ENCODE measurements around the gene FGF9. TPM values are rescaled to one million over a fixed set of nuclear protein-coding genes. Genes with fewer than 3 reads are reported as not detected.
A peak's percentile ranks its signal among the peaks of the same experiment; 100 is the strongest.

FGF9 gene
- total and polyA plus RNA-seq, 2 donors from 2014 or later: 8.5 to 8.6 TPM

DNA sequence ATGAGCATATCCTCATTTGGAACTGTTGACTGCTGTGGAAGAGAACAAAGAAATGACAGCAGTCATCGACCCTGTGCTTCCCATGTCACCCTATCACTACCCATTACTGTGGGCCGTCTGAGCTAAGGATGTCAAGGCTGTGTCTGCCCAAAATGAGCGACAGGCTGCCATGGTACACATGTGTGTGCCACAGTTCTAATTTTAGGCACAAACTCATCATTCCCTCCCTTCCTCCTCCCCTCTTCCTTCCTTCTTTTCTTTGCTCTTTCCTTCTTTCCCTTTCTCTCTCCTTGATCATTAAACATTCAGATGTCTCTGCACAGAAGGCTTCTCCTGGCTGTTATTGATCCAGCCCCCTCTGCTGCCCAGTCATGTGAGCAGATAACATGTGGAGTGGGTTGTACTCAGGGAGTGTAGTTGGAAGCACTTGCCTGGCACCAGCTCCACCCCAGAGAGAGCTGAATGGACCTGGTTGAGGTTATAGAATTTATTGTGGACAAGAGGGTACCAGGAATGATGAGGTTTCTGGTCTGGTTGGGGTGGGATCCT, 6.3 kb downstream of the FGF9 start:
- TF ChIP-seq, protein P1, sequence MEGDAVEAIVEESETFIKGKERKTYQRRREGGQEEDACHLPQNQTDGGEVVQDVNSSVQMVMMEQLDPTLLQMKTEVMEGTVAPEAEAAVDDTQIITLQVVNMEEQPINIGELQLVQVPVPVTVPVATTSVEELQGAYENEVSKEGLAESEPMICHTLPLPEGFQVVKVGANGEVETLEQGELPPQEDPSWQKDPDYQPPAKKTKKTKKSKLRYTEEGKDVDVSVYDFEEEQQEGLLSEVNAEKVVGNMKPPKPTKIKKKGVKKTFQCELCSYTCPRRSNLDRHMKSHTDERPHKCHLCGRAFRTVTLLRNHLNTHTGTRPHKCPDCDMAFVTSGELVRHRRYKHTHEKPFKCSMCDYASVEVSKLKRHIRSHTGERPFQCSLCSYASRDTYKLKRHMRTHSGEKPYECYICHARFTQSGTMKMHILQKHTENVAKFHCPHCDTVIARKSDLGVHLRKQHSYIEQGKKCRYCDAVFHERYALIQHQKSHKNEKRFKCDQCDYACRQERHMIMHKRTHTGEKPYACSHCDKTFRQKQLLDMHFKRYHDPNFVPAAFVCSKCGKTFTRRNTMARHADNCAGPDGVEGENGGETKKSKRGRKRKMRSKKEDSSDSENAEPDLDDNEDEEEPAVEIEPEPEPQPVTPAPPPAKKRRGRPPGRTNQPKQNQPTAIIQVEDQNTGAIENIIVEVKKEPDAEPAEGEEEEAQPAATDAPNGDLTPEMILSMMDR (IDR thresholded peaks at IDR 0.05; ENCODE audit: borderline replicate concordance, extremely low read depth, insufficient read depth): no peak
- intact Hi-C loops (cut with DNase I): no loop called here
- H3K9ac ChIP-seq (ENCODE audit: low read length in 3 of 3): peak overlapping the region in 1 of 3 donors; percentile 43
- DNase-seq (no peak), FAIRE-seq (no peak)
- no peaks in the 10 kb centered on the region for H3K9me3 ChIP-seq (ENCODE audit: control insufficient read depth in 2 of 3, insufficient read depth in 1 of 3, low read length in 3 of 3)
- H3K27me3 ChIP-seq (ENCODE audit: control insufficient read depth, insufficient read depth, low read length): peaks cover 5% of the 10 kb centered on the region
- peaks cover 0 to 4% (median 4%) of the 10 kb centered on the region in 3 donors for H3K4me1 ChIP-seq (ENCODE audit: control insufficient read depth in 2 of 3, insufficient read depth in 2 of 3, low read depth in 1 of 3, low read length in 3 of 3)
- H3K36me3 ChIP-seq (ENCODE audit: control insufficient read depth in 2 of 3, insufficient read depth in 3 of 3, low read length in 3 of 3): no peaks in the 10 kb centered on the region
- H3K27ac ChIP-seq (ENCODE audit: low read depth in 2 of 2, low read length in 2 of 2): peak overlapping the region in 1 of 2 donors; percentile 60
- peak overlapping the region in 2 of 3 donors; percentile 4 to 72 for H3K4me3 ChIP-seq (ENCODE audit: low read length in 3 of 3)

DNA sequence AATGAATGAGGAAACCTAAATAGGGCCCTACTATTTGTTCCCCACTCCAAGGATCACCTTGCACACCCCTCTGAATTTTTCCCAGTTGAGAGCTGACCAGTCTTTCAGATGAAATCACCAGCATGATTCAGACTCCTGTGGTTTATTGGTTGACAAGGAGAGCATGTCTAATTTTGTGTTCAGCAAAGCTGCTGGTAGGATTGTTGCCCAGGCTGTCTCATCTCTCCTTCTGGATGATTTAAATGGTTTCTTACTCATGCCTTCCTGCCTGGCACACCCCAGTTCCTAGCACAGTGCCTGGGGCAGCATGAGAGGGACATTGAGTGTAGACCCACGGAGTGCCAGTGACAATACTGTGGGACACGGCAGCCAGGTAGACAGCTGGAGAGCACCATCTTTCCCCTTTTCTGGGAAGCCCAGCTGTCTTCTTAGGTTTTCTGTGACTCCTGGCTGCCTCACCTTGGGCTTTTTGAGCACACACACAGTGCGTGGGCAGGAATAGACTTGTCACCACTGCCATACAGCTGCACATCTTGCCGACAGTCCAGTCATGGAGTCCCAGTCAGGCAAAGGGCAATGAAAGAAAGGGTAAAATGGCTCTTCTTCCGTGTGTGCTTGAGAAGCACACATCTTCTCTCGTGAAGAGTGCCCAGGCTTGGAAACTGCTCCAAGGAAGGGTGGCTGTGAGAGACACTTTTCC, 12.3 kb downstream of the FGF9 start:
- TF ChIP-seq, protein P1 (IDR thresholded peaks at IDR 0.05; ENCODE audit: borderline replicate concordance, extremely low read depth, insufficient read depth): no peak
- H3K9me3 ChIP-seq (ENCODE audit: control insufficient read depth in 2 of 3, insufficient read depth in 1 of 3, low read length in 3 of 3): no peaks in the 10 kb centered on the region
- no peak for FAIRE-seq
- H3K4me1 ChIP-seq (ENCODE audit: control insufficient read depth in 2 of 3, insufficient read depth in 2 of 3, low read depth in 1 of 3, low read length in 3 of 3): peaks cover 0 to 2% (median 0%) of the 10 kb centered on the region in 3 donors
- intact Hi-C loops (cut with DNase I): no loop called here
- H3K27me3 ChIP-seq (ENCODE audit: control insufficient read depth, insufficient read depth, low read length): no peaks in the 10 kb centered on the region
- peaks cover 0 to 16% (median 0%) of the 10 kb centered on the region in 3 donors for H3K36me3 ChIP-seq (ENCODE audit: control insufficient read depth in 2 of 3, insufficient read depth in 3 of 3, low read length in 3 of 3)
- DNase-seq: peak in 1 of 5 donors; percentile 75
- H3K4me3 ChIP-seq (ENCODE audit: low read length in 3 of 3): no peak overlapping the region
- no peak overlapping the region for H3K9ac ChIP-seq (ENCODE audit: low read length in 3 of 3)
- H3K27ac ChIP-seq (ENCODE audit: low read depth in 2 of 2, low read length in 2 of 2): peak overlapping the region; percentile 35 to 62

DNA sequence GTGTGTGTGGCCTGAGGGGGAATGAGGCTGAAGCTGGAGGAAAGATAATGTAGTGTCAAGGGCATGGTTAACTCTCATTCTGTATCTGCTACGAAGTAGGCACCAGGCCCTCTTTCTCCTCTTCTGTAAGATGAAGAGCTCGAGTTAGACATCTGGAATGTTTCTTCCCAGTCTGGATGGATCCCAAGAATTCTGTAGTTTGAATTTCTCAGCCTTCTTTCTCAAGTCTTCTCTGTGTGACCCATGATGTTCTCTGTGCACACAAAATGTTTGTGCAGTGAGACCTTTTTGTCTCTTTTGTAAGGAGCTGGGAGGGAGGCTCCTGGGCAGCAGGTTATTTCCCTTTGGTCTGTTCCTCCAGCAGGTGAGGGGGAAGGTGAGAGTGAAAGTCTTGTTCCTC, 13.7 kb downstream of the FGF9 start:
- H3K4me3 ChIP-seq (ENCODE audit: low read length in 3 of 3): no peak overlapping the region
- H3K9me3 ChIP-seq (ENCODE audit: control insufficient read depth in 2 of 3, insufficient read depth in 1 of 3, low read length in 3 of 3): no peaks in the 10 kb centered on the region
- H3K27me3 ChIP-seq (ENCODE audit: control insufficient read depth, insufficient read depth, low read length): no peaks in the 10 kb centered on the region
- intact Hi-C loops (cut with DNase I): no loop called here
- TF ChIP-seq, protein P1 (IDR thresholded peaks at IDR 0.05; ENCODE audit: borderline replicate concordance, extremely low read depth, insufficient read depth): no peak
- no peak overlapping the region for H3K9ac ChIP-seq (ENCODE audit: low read length in 3 of 3)
- FAIRE-seq (no peak), DNase-seq (no peak)
- peaks cover 0 to 2% (median 0%) of the 10 kb centered on the region in 3 donors for H3K4me1 ChIP-seq (ENCODE audit: control insufficient read depth in 2 of 3, insufficient read depth in 2 of 3, low read depth in 1 of 3, low read length in 3 of 3)
- H3K36me3 ChIP-seq (ENCODE audit: control insufficient read depth in 2 of 3, insufficient read depth in 3 of 3, low read length in 3 of 3): peaks cover 0 to 16% (median 0%) of the 10 kb centered on the region in 3 donors
- H3K27ac ChIP-seq (ENCODE audit: low read depth in 2 of 2, low read length in 2 of 2): peak overlapping the region in 1 of 2 donors; percentile 9
